Activated CD8-positive, alpha-beta T cell treated with anti-CD3 and anti-CD28 coated beads, Interleukin-2, amount 10 ng/mL, durations not matched to agents 7 days and 5 days (primary cell): ENCODE data around the gene CPNE2. TPM values are rescaled to one million over a fixed set of nuclear protein-coding genes. Genes with fewer than 3 reads are reported as not detected.

Experiments
- ATAC-seq: fragments of 150-1000 bp; cut with Tn5 transposase; one replicate; pipeline ENCODE4 v1.10.0; 2021; ENCODE audit warnings: moderate library complexity
- CTCF ChIA-PET: fragments of 350-600 bp; sonication (Branson Sonifier 250); formaldehyde crosslinking; loops from one replicate; lab custom pipeline; 2021; ENCODE audit warnings: antibody characterized with exemption; lab: Charles Lee
- POLR2A ChIA-PET: fragments of 350-600 bp; sonication (Branson Sonifier 250); formaldehyde crosslinking; loops from one replicate; lab custom pipeline; 2021; ENCODE audit warnings: antibody characterized with exemption; lab: Charles Lee
- DNase-seq: peaks from one replicate; pipeline ENCODE4 v3.0.0-alpha.2; 2020
- H3K27ac Mint-ChIP-seq: one replicate; pipeline ENCODE4 v1.8.0; 2021; ENCODE audit warnings: mild to moderate bottlenecking, mixed read lengths
- H3K27me3 Mint-ChIP-seq: one replicate; pipeline ENCODE4 v1.8.0; 2021; ENCODE audit warnings: low read depth, mixed read lengths
- H3K36me3 Mint-ChIP-seq: one replicate; pipeline ENCODE4 v1.8.0; 2021; ENCODE audit warnings: low read depth, mixed read lengths
- H3K4me1 Mint-ChIP-seq: one replicate; pipeline ENCODE4 v1.8.0; 2021; ENCODE audit warnings: low read depth, mixed read lengths
- H3K4me3 Mint-ChIP-seq: one replicate; pipeline ENCODE4 v1.8.0; 2021; ENCODE audit warnings: mild to moderate bottlenecking, mixed read lengths
- H3K9me3 Mint-ChIP-seq: one replicate; pipeline ENCODE4 v1.8.0; 2022; ENCODE audit warnings: mixed read lengths; ENCODE audit not compliant: insufficient read depth
- total RNA-seq, 2 experiments: library from RNA; stranded (reverse); gene quantifications; one replicate each; pipeline ENCODE4 v1.2.3, GENCODE V29; 2021

Gene CPNE2
- total RNA-seq, 2 experiments from 2014 or later = 11.3 to 12.5 TPM

DNA sequence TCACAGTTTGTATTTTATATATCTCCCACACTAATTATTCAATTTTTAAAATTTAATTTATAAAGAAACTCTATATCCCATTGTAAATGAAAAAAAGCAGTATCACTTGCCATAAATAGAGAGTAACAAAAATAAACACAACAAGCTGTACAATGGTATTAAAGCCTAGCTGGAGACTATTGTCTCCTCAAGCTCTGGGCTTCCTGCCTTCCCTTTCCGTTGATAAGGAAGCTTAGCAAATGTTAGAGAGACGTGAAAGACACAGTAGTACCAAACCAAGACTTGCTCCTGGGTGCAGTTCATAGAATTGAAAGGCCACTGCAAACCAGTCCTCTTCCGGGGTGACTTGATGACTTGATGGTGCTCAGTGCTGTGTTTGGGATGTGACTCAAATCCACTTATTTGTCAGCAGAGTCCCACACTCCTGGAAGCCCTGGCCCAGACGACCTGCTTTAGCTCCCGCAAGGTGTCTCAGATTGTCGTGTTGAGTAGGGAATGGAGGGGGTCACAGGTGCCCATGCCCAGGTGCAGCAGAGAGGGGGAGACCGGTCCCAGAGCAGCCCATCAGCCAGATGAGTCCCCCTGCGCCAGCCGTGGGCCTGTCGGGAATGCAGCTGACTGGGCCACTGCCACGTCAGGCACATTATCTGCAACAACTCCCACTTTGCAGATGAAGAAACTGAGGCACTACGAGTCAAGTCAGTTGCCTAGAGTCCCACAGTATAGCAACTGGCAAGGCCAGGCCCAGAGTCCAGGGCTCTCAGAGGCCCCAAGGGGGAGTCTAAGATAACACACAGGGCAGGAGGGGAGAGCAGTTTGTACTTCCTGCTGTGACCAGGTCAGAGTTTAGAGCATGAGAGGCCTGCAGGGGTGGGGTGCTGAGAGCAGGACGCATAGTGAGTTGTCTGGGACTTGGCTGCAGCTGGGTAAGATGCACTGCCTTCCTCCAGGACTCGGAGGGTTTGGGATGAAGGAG lies 53.0 kb downstream of the CPNE2 start:
- peaks cover 2% of the 10 kb centered on the region for H3K36me3 Mint-ChIP-seq
- POLR2A ChIA-PET = no interaction called here
- ATAC-seq = no peak

GRCh38 chr16:57146040-57146647 lies 53.8 kb downstream of the CPNE2 start:
- ChIA-PET POLR2A (no interaction called here), CTCF (no interaction called here)
- Mint-ChIP-seq H3K4me3 (no peak overlapping the region), H3K27ac (no peak overlapping the region), H3K9me3 (no peaks in the 10 kb centered on the region), H3K36me3 (peaks cover 2% of the 10 kb centered on the region), H3K27me3 (no peaks in the 10 kb centered on the region), H3K4me1 (peaks cover 30% of the 10 kb centered on the region)
- DNase-seq (no peak), ATAC-seq (no peak)

More for the DNA sequence above, 53.0 kb downstream of the CPNE2 start:
- no peaks in the 10 kb centered on the region for H3K27me3 Mint-ChIP-seq
- no peak overlapping the region for H3K27ac Mint-ChIP-seq
- CTCF ChIA-PET = interaction anchor here (1.5 to 1.8 kb wide), 2 partner anchors 53 to 61 kb away, joined by 4 to 9 read pairs; partner anchors contain the start of gene CPNE2
- no peak for DNase-seq
- no peak overlapping the region for H3K4me3 Mint-ChIP-seq
- H3K9me3 Mint-ChIP-seq = no peaks in the 10 kb centered on the region
- peaks cover 37% of the 10 kb centered on the region for H3K4me1 Mint-ChIP-seq

DNA sequence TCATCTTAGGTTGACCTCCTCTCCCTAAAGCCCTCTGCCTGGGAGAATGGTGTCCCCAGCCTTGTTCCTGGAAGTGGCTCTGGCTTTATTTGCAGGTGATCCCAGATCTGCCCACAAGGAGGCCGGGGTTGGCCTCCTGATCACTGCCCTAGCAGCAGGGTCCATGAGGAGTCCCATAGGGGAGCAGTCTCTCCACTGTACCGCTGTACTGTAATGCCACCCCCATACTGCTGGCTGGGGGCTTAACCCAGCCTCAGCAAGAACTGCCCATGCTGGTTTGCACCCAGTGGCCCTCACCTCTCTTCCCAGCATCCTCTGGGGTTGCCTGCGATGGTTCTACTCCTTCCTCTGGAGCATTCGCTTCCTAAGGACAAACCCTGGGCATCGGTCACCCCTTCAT lies 54.4 kb downstream of the CPNE2 start:
- Mint-ChIP-seq H3K9me3 (no peaks in the 10 kb centered on the region), H3K4me1 (peaks cover 29% of the 10 kb centered on the region), H3K36me3 (peaks cover 2% of the 10 kb centered on the region), H3K27me3 (no peaks in the 10 kb centered on the region), H3K4me3 (no peak overlapping the region), H3K27ac (peak overlapping the region; percentile 25)
- no peak for ATAC-seq
- POLR2A ChIA-PET = no interaction called here
- DNase-seq = no peak
- CTCF ChIA-PET = no interaction called here

- Mint-ChIP-seq H3K4me1 (peaks cover 29% of the 10 kb centered on the region), H3K36me3 (peaks cover 8% of the 10 kb centered on the region), H3K9me3 (no peaks in the 10 kb centered on the region), H3K4me3 (no peak overlapping the region), H3K27me3 (no peaks in the 10 kb centered on the region), H3K27ac (peak overlapping the region; percentile 34)
- DNase-seq = no peak
- ChIA-PET CTCF (no interaction called here), POLR2A (interaction anchor here (1.1 kb wide), 1 partner anchor 66 kb away, joined by 3 read pairs; no protein-coding TSS in a partner anchor)
- ATAC-seq = no peak
These were observed 55.2 kb downstream of the CPNE2 start for GRCh38 chr16:57147381-57148221.

DNA sequence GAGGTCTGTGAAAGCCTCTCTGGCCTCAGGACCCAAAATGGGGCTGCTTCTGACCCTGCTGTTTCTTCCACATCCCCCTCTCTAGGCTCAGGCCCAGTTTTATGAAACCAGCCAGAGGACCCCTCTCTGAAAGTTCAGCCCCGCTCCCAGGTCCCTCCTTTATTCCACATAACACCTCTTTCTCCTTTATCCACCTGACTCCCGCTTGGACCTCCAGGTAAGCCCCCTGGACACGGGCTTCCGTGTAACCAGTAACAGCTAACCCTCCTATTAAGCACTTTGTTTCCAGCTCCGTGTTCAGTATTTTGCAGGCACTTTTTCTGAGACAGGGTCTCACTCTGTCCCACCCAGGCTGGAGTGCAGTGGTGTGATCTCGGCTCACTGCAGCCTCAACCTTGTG lies 56.1 kb downstream of the CPNE2 start:
- Mint-ChIP-seq H3K27ac (no peak overlapping the region), H3K4me3 (no peak overlapping the region), H3K9me3 (no peaks in the 10 kb centered on the region), H3K27me3 (no peaks in the 10 kb centered on the region), H3K36me3 (peaks cover 16% of the 10 kb centered on the region), H3K4me1 (peaks cover 26% of the 10 kb centered on the region)
- ChIA-PET CTCF (interaction anchor here (1.2 kb wide), 1 partner anchor 55 kb away, joined by 5 read pairs; the partner anchor contains the start of gene CPNE2), POLR2A (interaction anchor here (1.1 to 1.6 kb wide), 2 partner anchors 19 to 67 kb away, joined by 3 to 4 read pairs; no protein-coding TSS in a partner anchor)
- ATAC-seq (no peak), DNase-seq (no peak)

DNA sequence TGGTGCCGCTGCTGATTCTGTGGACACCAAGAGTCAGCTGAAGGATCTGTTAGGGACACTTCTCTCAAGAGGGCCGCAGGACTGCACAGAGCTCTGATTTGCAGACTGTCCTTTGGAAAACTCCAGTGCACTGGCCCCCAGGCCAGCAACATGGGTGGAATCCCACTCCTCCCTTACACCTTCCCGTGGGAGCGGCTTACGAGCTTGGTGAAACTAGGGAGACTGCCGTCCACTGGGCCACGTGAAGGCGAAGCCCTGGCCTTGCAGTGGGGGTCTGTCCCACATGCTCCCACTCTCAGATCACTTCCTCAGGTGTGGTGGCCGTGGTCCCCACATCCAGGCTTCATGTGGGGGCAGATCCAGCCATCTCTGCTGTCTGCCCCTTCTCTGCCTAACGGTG lies 57.0 kb downstream of the CPNE2 start:
- Mint-ChIP-seq H3K4me3 (no peak overlapping the region), H3K27me3 (no peaks in the 10 kb centered on the region), H3K9me3 (no peaks in the 10 kb centered on the region), H3K36me3 (peaks cover 25% of the 10 kb centered on the region), H3K27ac (no peak overlapping the region), H3K4me1 (peaks cover 26% of the 10 kb centered on the region)
- no peak for DNase-seq
- POLR2A ChIA-PET = interaction anchor here (1.6 kb wide), 1 partner anchor 20 kb away, joined by 4 read pairs; no protein-coding TSS in a partner anchor
- CTCF ChIA-PET = interaction anchor here (1.0 to 3.5 kb wide), 4 partner anchors 14 to 65 kb away, joined by 3 to 11 read pairs (median 4); partner anchors contain the start of gene CPNE2
- no peak for ATAC-seq

DNA sequence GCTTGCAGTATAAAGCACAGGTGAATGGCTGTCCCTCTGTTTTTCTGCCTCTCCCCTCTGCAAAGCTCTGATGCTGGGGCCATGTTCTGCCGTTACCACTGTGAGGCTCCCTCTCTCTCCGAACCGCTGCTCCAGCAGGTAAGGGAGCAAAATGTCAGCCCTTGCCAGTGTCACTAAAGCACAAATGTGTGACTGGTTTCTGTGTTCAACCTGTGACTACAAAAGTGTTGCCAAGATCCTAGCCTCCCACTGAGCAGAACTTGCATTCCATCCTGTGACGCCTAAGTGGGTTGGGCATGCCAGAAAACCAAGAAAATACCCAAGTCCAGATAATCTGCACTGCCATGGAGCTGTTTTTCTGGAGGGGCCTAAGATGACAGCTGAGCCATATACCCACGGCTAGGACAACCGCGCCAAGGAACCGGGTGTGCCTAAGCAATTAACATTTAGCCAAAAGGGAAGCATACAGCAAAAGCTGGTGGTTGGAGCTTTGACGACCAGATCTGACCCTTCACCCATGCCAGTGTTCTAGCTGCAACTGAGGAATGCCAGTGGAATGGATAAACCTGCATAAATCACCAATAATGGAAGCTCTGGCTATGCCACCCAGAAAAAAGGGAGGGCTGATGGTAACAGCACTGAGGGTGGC lies 58.4 kb downstream of the CPNE2 start:
- Mint-ChIP-seq H3K4me1 (peaks cover 27% of the 10 kb centered on the region), H3K36me3 (peaks cover 31% of the 10 kb centered on the region), H3K9me3 (no peaks in the 10 kb centered on the region), H3K4me3 (no peak overlapping the region), H3K27ac (no peak overlapping the region), H3K27me3 (no peaks in the 10 kb centered on the region)
- ATAC-seq (no peak), DNase-seq (no peak)
- ChIA-PET POLR2A (interaction anchor here (0.9 to 1.7 kb wide), 4 partner anchors 9 to 219 kb away, joined by 3 to 6 read pairs (median 3); partner anchors contain the start of gene HERPUD1), CTCF (interaction anchor here (1.0 to 3.5 kb wide), 9 partner anchors 9 to 186 kb away, joined by 3 to 16 read pairs (median 4); partner anchors contain the start of gene CPNE2)

DNA sequence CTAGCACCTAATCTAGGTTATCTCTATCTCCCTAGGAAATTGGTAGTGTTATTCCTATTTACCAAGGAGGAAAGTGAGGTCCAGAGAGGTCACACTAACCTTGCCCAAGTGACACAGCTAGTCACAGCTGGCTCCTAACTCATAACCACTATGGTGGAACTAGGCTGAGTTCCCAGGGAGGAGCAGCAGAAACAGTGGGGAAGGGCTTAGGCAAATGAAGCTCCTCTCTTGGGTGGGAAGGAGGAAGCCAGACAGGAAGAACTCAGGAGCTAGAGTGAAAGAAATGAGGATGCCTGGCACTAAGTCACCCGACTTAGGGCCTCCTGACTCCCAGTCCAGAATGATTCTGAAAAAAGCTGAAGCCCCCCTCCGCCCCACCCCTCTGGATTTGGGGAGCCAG lies 59.0 kb downstream of the CPNE2 start:
- Mint-ChIP-seq H3K27me3 (no peaks in the 10 kb centered on the region), H3K27ac (no peak overlapping the region), H3K36me3 (peaks cover 36% of the 10 kb centered on the region), H3K9me3 (no peaks in the 10 kb centered on the region), H3K4me1 (peaks cover 30% of the 10 kb centered on the region), H3K4me3 (no peak overlapping the region)
- ChIA-PET POLR2A (interaction anchor here (1.1 to 2.2 kb wide), 3 partner anchors 17 to 56 kb away, joined by 3 to 7 read pairs (median 6); no protein-coding TSS in a partner anchor), CTCF (interaction anchor here (1.0 to 3.5 kb wide), 10 partner anchors 10 to 186 kb away, joined by 3 to 16 read pairs (median 4); partner anchors contain the start of gene CPNE2)
- DNase-seq (no peak), ATAC-seq (no peak)

- peak overlapping the region; percentile 71 for H3K27ac Mint-ChIP-seq
- ATAC-seq = peak; percentile 65
- DNase-seq = no peak
- H3K36me3 Mint-ChIP-seq = peaks cover 43% of the 10 kb centered on the region
- peaks cover 27% of the 10 kb centered on the region for H3K4me1 Mint-ChIP-seq
- H3K4me3 Mint-ChIP-seq = no peak overlapping the region
- ChIA-PET CTCF (interaction anchor here (1.0 to 3.5 kb wide), 8 partner anchors 11 to 187 kb away, joined by 3 to 16 read pairs (median 4); partner anchors contain the start of gene CPNE2), POLR2A (interaction anchor here (2.2 kb wide), 1 partner anchor 24 kb away, joined by 7 read pairs; no protein-coding TSS in a partner anchor)
- no peaks in the 10 kb centered on the region for H3K9me3 Mint-ChIP-seq
- no peaks in the 10 kb centered on the region for H3K27me3 Mint-ChIP-seq
These were observed 60.0 kb downstream of the CPNE2 start for GRCh38 chr16:57152096-57153093.
